Stomach (tissue), 4 donors: ENCODE data around the gene TLR1.

Experiments
- EP300 ChIP-seq: sonication (generic); formaldehyde crosslinking; IDR thresholded peaks from one replicate; pipeline ENCODE4 v1.6.1; 2017; ENCODE audit warnings: antibody characterized with exemption
- POLR2A ChIP-seq, 4 donors: fragments of 450-650 bp; IDR thresholded peaks; one replicate each; pipeline ENCODE4 v1.6.1; 2016; ENCODE audit warnings: antibody characterized with exemption in 4 of 4, control low read depth in 2 of 4, mild to moderate bottlenecking in 1 of 4, moderate library complexity in 1 of 4
- POLR2AphosphoS5 ChIP-seq, 3 donors: sonication (generic); formaldehyde crosslinking; IDR thresholded peaks; one replicate each; pipeline ENCODE4 v1.6.1; 2016; ENCODE audit warnings: antibody characterized with exemption in 3 of 3
- TF ChIP-seq, protein P1 (sequence below), 7 experiments: fragments of 450-650 bp in 4 of 7; fragments of 200-600 bp in 3 of 7; sonication (generic) in 3 of 7; IDR thresholded peaks; one replicate each; pipeline ENCODE4 v1.5.1; 2016 to 2019; ENCODE audit warnings: antibody characterized with exemption in 7 of 7, control low read depth in 2 of 7, mild to moderate bottlenecking in 1 of 7

DNA sequence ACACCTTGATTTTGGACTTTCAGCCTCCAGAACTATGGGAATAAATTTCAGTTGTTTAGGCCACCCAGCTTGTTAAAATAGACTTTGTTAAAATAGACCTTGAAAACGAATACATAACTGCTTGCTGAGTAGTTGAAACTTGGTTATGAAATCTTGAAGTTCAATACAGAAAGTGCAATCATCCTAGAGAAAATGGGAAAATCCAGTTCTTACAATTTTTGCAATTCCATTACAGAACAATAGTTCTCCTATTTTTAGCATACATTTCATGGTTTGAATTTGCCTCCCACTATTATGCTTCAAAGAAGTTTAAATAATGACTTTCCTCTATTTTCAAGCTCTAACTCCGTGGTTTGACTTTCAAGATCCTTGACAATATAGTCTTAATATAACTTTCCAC, 10.5 kb downstream of the TLR1 start:
- TF ChIP-seq POLR2AphosphoS5 (IDR thresholded peaks at IDR 0.05), result no peak
- TF ChIP-seq, protein P1, sequence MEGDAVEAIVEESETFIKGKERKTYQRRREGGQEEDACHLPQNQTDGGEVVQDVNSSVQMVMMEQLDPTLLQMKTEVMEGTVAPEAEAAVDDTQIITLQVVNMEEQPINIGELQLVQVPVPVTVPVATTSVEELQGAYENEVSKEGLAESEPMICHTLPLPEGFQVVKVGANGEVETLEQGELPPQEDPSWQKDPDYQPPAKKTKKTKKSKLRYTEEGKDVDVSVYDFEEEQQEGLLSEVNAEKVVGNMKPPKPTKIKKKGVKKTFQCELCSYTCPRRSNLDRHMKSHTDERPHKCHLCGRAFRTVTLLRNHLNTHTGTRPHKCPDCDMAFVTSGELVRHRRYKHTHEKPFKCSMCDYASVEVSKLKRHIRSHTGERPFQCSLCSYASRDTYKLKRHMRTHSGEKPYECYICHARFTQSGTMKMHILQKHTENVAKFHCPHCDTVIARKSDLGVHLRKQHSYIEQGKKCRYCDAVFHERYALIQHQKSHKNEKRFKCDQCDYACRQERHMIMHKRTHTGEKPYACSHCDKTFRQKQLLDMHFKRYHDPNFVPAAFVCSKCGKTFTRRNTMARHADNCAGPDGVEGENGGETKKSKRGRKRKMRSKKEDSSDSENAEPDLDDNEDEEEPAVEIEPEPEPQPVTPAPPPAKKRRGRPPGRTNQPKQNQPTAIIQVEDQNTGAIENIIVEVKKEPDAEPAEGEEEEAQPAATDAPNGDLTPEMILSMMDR (IDR thresholded peaks at IDR 0.05), result no peak
- no peak for TF ChIP-seq POLR2A (IDR thresholded peaks at IDR 0.05)
- no peak for TF ChIP-seq EP300
